Astrocyte of the spinal cord (primary cell): ENCODE measurements around the gene INPP4B.
"Not testable (repeated sequence)": the region's sequence is repeated elsewhere in the genome, so short reads cannot be mapped to it uniquely, and the experiment has no call there.

ENCODE experiments used
- DNase-seq: peaks from one replicate; pipeline ENCODE4 v3.0.0; 2011; ENCODE audit warnings: low read depth, low spot score
- H3K4me3 ChIP-seq: 2 replicates; pipeline ENCODE4 v1.5.1; 2011; ENCODE audit warnings: low read depth, mild to moderate bottlenecking, low read length, moderate library complexity
- CTCF ChIP-seq: IDR thresholded peaks from 2 replicates; pipeline ENCODE4 v1.5.1; 2012; ENCODE audit warnings: low read depth, mild to moderate bottlenecking, low read length, inconsistent platforms
- in situ Hi-C: cut with HindIII; loops from 2 replicates; pipeline ENCODE4 v1.10.0; 2017; ENCODE audit warnings: low sequenced_read_pairs

Gene INPP4B

GRCh38 chr4:142663828-142664227 is 182.3 kb downstream of the INPP4B start:
- no peak overlapping the region for H3K4me3 ChIP-seq
- in situ Hi-C loops = no loop called here
- no peak for TF ChIP-seq CTCF
- no peak for DNase-seq

- H3K4me3 ChIP-seq = no peak overlapping the region
- in situ Hi-C loops = no loop called here
- no peak for TF ChIP-seq CTCF
- no peak for DNase-seq
These were observed 185.4 kb downstream of the INPP4B start for GRCh38 chr4:142660728-142661127.

GRCh38 chr4:142656178-142656577 is 189.9 kb downstream of the INPP4B start:
- no peak for TF ChIP-seq CTCF
- in situ Hi-C loops = no loop called here
- no peak overlapping the region for H3K4me3 ChIP-seq
- peak; percentile 37 for DNase-seq

- in situ Hi-C loops = no loop called here
- no peak for TF ChIP-seq CTCF
- no peak overlapping the region for H3K4me3 ChIP-seq
- DNase-seq = no peak
These were observed 197.7 kb downstream of the INPP4B start for GRCh38 chr4:142648378-142648777.

- no peak for TF ChIP-seq CTCF
- H3K4me3 ChIP-seq = no peak overlapping the region
- no peak for DNase-seq
- in situ Hi-C loops = no loop called here
These were observed 200.5 kb downstream of the INPP4B start for GRCh38 chr4:142645475-142646108.

- DNase-seq, H3K4me3 ChIP-seq, in situ Hi-C loops: not testable (repeated sequence)
These were observed 201.5 kb downstream of the INPP4B start for GRCh38 chr4:142644628-142645027.

GRCh38 chr4:142637614-142638013 is 208.5 kb downstream of the INPP4B start:
- no peak for DNase-seq
- in situ Hi-C loops = no loop called here
- TF ChIP-seq CTCF = no peak
- no peak overlapping the region for H3K4me3 ChIP-seq
